Measurements from ENCODE around the gene NGDN.

NGDN gene

DNA sequence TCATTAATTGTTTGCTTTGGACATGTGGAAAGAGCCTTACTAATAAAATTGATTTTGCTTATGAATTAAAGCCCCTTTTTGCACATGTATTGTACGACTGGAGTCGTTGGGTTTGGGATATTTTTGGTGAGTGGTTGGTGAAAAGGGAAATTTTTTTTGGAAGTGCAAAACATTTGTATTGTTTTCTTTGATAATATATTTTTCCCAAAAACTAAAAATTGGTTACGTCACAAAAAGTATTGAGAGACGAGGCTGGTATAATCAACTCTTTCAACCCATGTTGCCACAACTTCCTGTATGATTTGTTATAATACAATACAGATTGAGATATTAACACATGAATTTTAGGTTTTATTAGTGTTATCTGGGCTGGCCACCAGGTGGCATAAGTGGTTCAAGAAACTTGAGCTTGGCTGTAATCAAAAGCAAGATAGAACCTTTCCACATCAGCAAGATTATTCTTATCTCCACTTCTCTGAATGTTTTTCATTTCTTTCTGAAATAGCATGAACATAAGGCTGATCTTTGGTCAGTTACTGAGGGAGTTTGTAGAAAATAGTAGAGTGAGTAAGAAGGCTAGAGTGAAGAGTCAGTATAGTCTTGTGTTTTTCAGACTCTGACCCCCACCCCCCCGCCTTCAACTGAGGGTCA, 8.7 kb downstream of the NGDN start:
- peak; percentile 48 to 82 (median 74) for DNase-seq

GRCh38 chr14:23481362-23481970, 12.0 kb downstream of the NGDN start:
- DNase-seq: no peak

GRCh38 chr14:23481979-23482822, 12.7 kb downstream of the NGDN start:
- DNase-seq: peak in 1 of 3 experiments; percentile 21

GRCh38 chr14:23482823-23483148, 13.3 kb downstream of the NGDN start:
- DNase-seq: peak in 1 of 3 experiments; percentile 24

DNA sequence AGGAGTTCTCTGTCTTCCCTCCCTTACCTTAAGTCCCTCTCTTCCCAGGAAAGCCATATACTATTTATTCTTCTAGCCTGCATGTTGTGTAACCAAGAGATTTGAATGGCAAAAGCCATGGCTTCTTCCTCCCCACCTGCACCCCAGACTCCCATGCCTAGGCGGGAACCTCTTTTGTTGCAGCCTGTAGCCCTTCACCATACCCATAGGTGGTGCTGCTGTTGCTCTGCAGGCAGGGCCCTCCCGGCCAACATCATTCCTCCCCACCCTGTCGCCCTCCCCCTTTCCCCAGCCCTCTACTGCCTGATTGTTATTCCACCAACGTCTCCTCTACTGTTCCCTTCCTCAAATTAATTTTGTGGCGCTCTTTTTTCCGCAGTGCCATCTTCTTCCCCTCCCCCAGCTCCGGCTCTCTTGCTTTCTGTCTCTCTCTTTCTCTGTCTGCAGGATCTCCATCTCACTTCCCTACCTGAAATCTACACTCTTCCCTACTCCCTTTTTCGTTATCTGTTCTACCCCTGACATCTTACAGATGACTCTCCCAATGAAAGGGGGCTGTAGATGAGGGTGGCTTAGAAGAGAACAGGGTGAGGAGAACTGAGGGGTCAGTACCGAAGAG, 13.8 kb downstream of the NGDN start:
- peak in 2 of 3 experiments; percentile 23 to 64 for DNase-seq

- DNase-seq: no peak
Measured at GRCh38 chr14:23485326-23485725, 15.8 kb downstream of the NGDN start.

- no peak for DNase-seq
Measured at GRCh38 chr14:23486036-23486435, 16.5 kb downstream of the NGDN start.

DNA sequence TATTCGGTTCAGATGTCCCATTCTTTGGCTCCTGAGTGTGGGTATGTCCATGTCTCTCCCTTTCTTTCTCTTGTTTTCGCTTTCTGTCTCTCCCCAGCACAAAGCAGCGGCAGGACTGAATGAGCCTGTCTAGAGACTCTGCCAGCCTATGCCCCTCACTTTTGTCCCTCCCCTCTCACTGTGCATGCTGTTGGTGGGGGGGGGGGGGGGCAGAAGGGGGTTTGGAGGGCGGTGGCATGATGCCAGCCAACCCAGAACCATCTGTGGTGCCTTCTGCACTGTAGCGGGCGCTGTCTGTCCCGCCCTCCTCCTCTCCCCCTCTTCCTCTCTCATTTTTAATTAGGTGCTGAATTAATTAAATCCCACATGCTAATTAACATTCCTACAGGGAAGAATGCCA, 17.7 kb downstream of the NGDN start:
- DNase-seq: no peak

GRCh38 chr14:23492618-23493272, 23.2 kb downstream of the NGDN start:
- peak in 1 of 3 experiments; percentile 30 for DNase-seq

GRCh38 chr14:23494223-23494622, 24.7 kb downstream of the NGDN start:
- no peak for DNase-seq

GRCh38 chr14:23512156-23512555, 42.7 kb downstream of the NGDN start:
- peak in 1 of 3 experiments; percentile 12 for DNase-seq

GRCh38 chr14:23513005-23513817, 43.7 kb downstream of the NGDN start:
- DNase-seq: peak in 1 of 3 experiments; percentile 21

- DNase-seq: no peak
Measured at GRCh38 chr14:23513818-23514643, 44.5 kb downstream of the NGDN start.

GRCh38 chr14:23514644-23514957, 45.1 kb downstream of the NGDN start:
- DNase-seq: no peak

DNA sequence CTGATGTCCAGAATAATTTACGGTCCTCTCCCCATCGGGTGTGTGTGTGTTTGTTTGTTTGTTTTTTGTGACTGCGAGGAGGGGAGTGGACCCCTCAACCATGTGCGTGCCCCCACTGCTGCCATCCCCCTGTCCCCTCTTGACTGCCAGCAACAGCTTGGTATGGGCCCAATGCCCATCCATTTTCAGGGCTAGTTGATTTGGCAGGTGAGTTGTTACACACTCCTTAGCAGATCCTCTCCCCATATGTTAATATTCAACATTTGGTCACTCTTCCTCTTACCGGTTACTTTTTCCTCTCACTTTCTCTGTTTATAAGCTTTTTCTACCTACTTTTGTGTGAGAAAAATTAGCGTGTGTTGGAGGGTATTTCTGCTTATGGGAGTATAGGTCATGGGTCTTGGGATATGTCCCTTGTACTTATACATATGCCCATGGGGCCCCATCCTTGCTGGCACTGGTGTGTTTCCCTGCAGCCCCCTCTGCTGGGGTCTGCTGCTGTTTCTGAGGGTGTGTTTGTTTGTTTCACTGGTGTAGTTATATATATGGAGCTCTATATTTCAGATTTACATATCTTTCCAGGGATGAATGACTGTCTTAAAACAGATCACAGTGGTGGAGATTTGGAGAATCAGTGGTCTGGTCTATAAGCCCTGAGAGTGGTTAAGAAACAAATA, 48.3 kb downstream of the NGDN start:
- DNase-seq: no peak

GRCh38 chr14:23518709-23519108, 49.2 kb downstream of the NGDN start:
- DNase-seq: no peak

GRCh38 chr14:23520899-23521533, 51.5 kb downstream of the NGDN start:
- DNase-seq: no peak

DNA sequence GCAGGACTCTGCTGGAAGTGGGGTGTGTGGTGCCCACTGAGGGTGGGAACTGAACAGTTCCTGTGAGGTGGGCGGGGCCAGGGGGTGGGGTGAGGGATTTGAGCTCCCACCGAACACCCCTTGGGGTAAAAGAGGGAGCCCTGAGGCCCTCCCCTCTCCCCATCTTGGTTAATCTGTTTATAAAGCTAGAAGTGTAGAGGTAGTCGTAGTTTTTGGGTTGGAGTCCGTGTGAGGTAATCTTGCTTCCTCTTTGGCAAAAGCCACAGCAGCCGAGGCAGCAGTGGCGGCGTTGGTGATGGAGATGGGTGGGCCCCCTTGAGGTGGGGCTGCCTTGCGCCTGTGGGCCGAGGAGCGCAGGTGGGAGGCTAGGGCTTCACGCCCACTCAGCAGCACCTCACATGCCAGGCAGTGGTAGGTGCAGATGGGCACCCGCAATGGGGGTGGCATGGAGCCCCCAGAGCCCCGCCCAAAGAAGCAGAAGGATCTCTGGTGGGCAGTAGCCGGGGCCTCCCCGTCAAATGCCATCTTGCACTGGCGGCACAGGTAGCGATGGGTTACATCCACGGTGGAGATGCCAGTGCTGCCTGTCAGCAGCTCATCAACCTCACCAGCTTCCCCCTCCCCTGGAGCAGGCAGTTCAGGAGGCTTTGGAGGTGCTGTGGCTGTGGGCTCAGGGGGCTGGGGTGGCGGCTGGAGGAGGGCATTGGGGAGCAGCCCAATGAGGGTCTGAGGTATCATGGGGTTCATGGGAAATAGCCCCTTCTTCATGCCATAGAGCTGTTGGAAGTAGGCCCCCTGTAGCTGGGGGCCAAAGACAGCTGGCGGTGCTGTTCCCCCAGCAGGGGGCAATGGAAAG, 52.5 kb downstream of the NGDN start:
- no peak for DNase-seq

DNA sequence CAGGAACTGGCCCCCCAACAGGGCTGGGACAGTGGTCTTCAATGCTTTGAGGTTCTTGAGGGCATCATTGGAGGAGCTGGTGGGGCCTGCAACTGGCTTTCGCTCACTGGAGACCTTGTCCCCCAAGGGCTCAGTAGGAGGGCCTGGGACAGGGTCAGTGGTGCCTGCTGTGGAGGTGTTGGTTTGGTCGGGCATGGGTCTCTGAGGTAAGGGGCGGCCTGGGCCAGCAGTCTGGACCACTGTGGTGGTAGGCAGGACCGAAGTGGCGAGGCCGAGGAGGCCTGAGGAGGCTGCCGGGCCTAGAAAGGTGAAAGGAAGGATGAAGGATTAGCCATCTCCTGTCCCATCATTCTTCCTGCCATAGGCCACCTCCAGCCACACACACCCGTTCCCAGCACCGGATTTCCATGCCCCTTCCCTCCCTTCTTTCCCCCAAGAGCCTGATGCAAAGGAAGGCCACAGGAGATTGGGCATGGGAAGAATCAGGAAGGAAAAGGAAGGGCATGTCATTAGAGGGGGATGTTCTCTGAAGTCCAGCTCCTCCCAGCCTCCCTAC, 53.2 kb downstream of the NGDN start:
- no peak for DNase-seq

Data from NCI-H1417 (cell line).